ENCODE results near the gene ESYT3.
"Not testable (repeated sequence)": the region's sequence is repeated elsewhere in the genome, so short reads cannot be mapped to it uniquely, and the experiment has no call there.

ESYT3 gene

DNA sequence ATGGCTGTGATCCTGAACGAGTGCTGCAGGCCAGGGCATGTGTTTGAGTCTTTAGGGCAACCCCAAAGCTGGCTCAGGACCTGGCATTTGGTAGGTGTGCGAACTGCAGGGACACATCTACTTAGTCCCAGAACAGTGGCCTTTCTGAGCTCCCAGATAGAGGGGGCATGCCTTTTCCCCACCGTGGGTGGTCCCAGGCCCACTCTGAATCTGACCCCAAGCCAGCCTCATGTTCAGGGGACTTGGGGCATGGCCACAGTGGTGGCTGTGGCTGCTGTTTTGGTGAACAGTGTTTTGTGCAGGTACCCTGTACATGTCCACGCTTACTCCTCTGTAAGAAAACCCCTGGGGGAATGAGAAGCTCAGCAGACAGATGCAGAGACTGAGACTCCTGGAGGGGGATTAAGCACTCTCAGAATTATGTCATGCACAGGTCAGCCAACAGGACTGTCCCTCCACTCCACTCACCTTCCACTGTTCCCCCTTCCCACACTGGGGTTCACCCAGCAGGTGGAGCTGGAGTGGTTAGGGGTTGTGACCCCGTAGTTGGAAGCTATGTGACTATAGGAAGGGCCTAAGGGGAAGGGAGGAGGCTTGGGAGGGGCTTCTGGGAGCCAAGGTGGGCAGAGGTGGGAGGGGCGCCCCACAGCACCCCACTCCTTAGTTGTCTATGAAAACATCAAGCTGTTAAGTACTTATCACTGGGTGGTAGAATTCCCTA, 16.4 kb downstream of the ESYT3 start:
- Histone ChIP-seq H3K27me3 (replicated peaks; ENCODE audit: control insufficient read depth, insufficient read depth, low read length) (peaks cover 1% of the 10 kb centered on the region), H3K36me3 (ENCODE audit: control insufficient read depth, insufficient read depth, low read length) (no peaks in the 10 kb centered on the region), H3K4me3 (replicated peaks; ENCODE audit: low read depth, low read length) (no peak overlapping the region)
- no peak for DNase-seq (ENCODE audit: extremely low read depth, insufficient read length)
- TF ChIP-seq, protein P1, sequence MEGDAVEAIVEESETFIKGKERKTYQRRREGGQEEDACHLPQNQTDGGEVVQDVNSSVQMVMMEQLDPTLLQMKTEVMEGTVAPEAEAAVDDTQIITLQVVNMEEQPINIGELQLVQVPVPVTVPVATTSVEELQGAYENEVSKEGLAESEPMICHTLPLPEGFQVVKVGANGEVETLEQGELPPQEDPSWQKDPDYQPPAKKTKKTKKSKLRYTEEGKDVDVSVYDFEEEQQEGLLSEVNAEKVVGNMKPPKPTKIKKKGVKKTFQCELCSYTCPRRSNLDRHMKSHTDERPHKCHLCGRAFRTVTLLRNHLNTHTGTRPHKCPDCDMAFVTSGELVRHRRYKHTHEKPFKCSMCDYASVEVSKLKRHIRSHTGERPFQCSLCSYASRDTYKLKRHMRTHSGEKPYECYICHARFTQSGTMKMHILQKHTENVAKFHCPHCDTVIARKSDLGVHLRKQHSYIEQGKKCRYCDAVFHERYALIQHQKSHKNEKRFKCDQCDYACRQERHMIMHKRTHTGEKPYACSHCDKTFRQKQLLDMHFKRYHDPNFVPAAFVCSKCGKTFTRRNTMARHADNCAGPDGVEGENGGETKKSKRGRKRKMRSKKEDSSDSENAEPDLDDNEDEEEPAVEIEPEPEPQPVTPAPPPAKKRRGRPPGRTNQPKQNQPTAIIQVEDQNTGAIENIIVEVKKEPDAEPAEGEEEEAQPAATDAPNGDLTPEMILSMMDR (IDR thresholded peaks at IDR 0.05; ENCODE audit: insufficient read depth, low read length, poor library complexity, severe bottlenecking) = no peak

DNA sequence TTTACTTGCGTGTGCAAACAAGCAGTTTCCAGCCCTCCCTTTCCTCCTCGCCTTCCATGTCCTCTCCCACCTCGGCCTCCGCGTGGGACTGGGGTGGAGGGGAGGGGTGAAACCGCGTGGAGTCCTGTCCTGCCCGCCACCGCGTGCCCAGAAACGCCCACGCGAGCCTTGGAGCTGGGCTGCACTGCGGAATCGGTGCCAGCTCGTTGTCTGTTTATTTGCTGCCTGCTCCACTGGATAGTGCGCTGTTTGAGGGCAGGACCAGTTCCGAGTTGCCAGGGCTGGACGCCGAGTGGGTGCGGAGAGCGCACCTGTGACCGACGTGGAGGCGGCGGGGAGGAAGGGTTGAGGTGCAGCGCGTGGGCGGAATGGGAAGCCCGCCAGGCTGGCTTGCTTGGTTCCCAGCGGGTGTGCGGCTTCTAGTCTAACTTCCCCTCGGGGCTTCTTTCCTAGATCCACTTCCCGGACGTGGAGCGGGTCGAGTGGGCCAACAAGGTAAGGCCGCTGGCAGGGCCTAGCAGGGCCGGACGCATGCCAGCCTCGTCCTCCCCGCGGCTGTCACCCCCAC, 17.3 kb downstream of the ESYT3 start:
- Histone ChIP-seq H3K36me3 (ENCODE audit: control insufficient read depth, insufficient read depth, low read length) (no peaks in the 10 kb centered on the region), H3K4me3 (replicated peaks; ENCODE audit: low read depth, low read length) (no peak overlapping the region), H3K27me3 (replicated peaks; ENCODE audit: control insufficient read depth, insufficient read depth, low read length) (peaks cover 1% of the 10 kb centered on the region)
- DNase-seq (ENCODE audit: extremely low read depth, insufficient read length) = no peak
- TF ChIP-seq, protein P1 (IDR thresholded peaks at IDR 0.05; ENCODE audit: insufficient read depth, low read length, poor library complexity, severe bottlenecking) = no peak

DNA sequence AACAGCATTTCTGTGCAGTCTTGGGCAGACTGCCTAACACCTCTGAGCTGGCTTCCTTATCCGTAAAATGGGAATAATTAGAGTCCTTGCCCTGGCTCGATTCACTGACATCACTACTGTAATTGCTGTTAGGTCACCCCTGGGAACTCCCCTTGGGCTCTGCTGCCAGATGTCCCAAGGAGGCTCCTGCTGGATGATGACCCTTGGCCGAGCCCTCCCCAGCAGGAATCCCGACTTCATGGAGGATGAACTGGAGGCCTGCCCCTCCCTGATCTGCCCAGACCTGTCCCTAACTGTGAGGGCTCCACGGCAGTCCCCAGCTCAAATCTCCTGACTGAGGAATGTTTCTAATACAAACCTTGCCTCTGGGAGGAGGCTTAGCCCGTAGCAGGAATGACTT, 18.0 kb downstream of the ESYT3 start:
- no peak for DNase-seq (ENCODE audit: extremely low read depth, insufficient read length)
- Histone ChIP-seq H3K27me3 (replicated peaks; ENCODE audit: control insufficient read depth, insufficient read depth, low read length) (peaks cover 1% of the 10 kb centered on the region), H3K4me3 (replicated peaks; ENCODE audit: low read depth, low read length) (no peak overlapping the region), H3K36me3 (ENCODE audit: control insufficient read depth, insufficient read depth, low read length) (no peaks in the 10 kb centered on the region)
- TF ChIP-seq, protein P1 (IDR thresholded peaks at IDR 0.05; ENCODE audit: insufficient read depth, low read length, poor library complexity, severe bottlenecking) = no peak

DNA sequence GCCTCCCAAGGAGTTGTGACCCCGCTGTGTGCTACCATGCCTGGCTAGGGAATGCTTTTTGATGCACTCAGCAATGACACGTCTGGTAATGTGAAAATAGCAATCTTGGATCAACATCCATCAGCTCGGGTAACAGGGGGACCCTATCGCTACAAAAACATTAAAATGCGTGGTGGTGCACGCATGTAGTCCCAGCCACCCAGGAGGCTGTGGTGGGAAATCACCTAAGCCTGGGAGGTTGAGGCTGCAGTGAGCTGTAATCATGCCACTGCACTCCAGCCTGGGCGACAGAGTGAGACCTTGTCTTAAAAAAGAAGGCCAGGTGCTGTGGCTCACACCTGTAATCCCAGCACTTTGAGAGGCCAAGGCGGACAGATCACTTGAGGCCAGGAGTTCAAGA, 19.5 kb downstream of the ESYT3 start:
- not testable (repeated sequence) for H3K27me3 ChIP-seq (replicated peaks; ENCODE audit: control insufficient read depth, insufficient read depth, low read length); H3K36me3 ChIP-seq (ENCODE audit: control insufficient read depth, insufficient read depth, low read length); H3K4me3 ChIP-seq (replicated peaks; ENCODE audit: low read depth, low read length); DNase-seq (ENCODE audit: extremely low read depth, insufficient read length)

DNA sequence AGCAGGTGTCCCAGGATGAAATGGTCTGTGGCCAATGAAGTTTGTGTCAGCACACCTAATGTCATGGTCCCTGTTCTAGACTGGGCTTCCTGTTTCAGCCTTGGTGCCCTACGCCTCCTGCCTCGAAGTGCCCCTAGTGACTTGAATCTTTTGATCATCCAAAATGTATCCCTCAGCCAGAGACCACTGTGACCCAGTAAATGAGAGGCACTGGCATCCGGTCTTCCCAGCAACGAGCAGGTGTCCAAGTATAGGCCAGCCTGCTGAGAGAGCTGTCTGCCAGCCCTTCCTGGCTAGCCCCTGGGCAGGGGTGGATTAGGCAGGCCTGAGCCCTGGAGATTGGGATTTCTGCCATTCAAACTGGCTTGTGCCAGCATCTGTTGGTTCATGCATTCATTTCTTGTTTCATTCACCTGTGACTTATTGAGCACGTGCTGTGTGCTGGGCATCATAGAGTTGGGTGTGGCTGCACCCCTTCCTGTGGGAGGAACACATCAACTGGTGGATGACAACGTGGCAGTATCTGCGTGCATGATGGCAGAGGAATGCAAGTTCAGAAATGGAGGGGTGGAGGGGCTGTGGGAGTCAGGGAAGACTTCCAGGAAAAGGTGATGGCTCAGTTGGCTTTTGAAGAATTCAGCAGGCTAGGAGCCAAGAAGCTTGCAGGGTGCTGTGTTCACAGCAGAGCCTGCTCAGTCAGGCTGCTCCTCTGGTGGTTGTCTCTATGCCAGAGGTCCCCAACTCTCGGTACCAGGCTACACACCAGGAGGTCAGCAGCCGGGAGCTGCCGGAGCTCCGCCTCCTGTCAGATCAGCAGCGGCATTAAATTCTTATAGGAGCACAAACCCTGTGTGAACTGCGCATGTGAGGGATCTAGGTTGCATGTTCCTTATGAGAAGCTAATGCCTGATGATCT, 21.6 kb downstream of the ESYT3 start:
- DNase-seq (ENCODE audit: extremely low read depth, insufficient read length) = no peak
- no peak overlapping the region for H3K4me3 ChIP-seq (replicated peaks; ENCODE audit: low read depth, low read length)
- H3K27me3 ChIP-seq (replicated peaks; ENCODE audit: control insufficient read depth, insufficient read depth, low read length) = no peaks in the 10 kb centered on the region; the same call in 1 of the 2 replicates
- no peaks in the 10 kb centered on the region for H3K36me3 ChIP-seq (ENCODE audit: control insufficient read depth, insufficient read depth, low read length)
- TF ChIP-seq, protein P1 (IDR thresholded peaks at IDR 0.05; ENCODE audit: insufficient read depth, low read length, poor library complexity, severe bottlenecking) = no peak

Data from GM06990 (cell line).